IMR-90 (cell line): ENCODE measurements around the gene BCAS3. TPM values are rescaled to one million over a fixed set of nuclear protein-coding genes. Genes with fewer than 3 reads are reported as not detected.
A peak's percentile ranks its signal among the peaks of the same experiment; 100 is the strongest.
"Not testable (repeated sequence)": the region's sequence is repeated elsewhere in the genome, so short reads cannot be mapped to it uniquely, and the experiment has no call there.

ENCODE experiments used
- ATAC-seq: fragments of 200-7000 bp; cut with Tn5 transposase; 2 replicates; pipeline ENCODE4 v1.9.1; 2020; ENCODE audit warnings: low read depth, mild to moderate bottlenecking, moderate library complexity
- BruUV-seq: library from RNA; stranded (reverse); fragments of 400-500 nt; replicated peaks from 2 replicates; lab custom pipeline; 2021; lab: Mats Ljungman, UMichigan
- CTCF ChIA-PET: fragments of 300-600 bp; formaldehyde crosslinking; extraction: SDS; loops from one replicate; lab custom pipeline; 2021; ENCODE audit warnings: antibody characterized with exemption; lab: Yijun Ruan, JAX
- POLR2A ChIA-PET: fragments of 300-600 bp; sonication (Branson Sonifier 250); formaldehyde crosslinking; loops from one replicate; lab custom pipeline; 2022; ENCODE audit warnings: antibody characterized with exemption; ENCODE audit not compliant: unreplicated experiment; lab: Charles Lee
- DNase-seq: peaks from one replicate; pipeline ENCODE4 v3.0.0; 2013
- H2AFZ ChIP-seq: replicated peaks from 2 replicates; pipeline ENCODE3; 2013; ENCODE audit warnings: low read length, mild to moderate bottlenecking; ENCODE audit not compliant: poor library complexity
- H2AK5ac ChIP-seq: 2 replicates; pipeline ENCODE4 v1.6.1; 2013; ENCODE audit warnings: low read depth, low read length, inconsistent platforms
- H2AK9ac ChIP-seq: replicated peaks from 2 replicates; pipeline ENCODE3; 2013; ENCODE audit warnings: mild to moderate bottlenecking, low read depth, low read length, moderate library complexity; ENCODE audit not compliant: poor library complexity
- H2BK120ac ChIP-seq: 2 replicates; pipeline ENCODE4 v1.6.1; 2013; ENCODE audit warnings: low read depth, low read length, inconsistent platforms
- H2BK15ac ChIP-seq: 3 replicates; pipeline ENCODE4 v1.6.1; 2013; ENCODE audit warnings: low read depth, low read length, inconsistent platforms
- H2BK20ac ChIP-seq: 2 replicates; pipeline ENCODE4 v1.6.1; 2013; ENCODE audit warnings: low read depth, mild to moderate bottlenecking, inconsistent platforms, low read length, moderate library complexity
- H2BK5ac ChIP-seq: 2 replicates; pipeline ENCODE4 v1.6.1; 2013; ENCODE audit warnings: mild to moderate bottlenecking, low read depth, low read length, inconsistent platforms; ENCODE audit not compliant: poor library complexity, severe bottlenecking
- H3K14ac ChIP-seq: replicated peaks from 2 replicates; pipeline ENCODE4 v1.6.1; 2013; ENCODE audit warnings: low read depth, low read length, inconsistent platforms
- H3K18ac ChIP-seq: 2 replicates; pipeline ENCODE4 v1.6.1; 2013; ENCODE audit warnings: low read depth, low read length, control low read depth
- H3K23ac ChIP-seq: 2 replicates; pipeline ENCODE4 v1.6.1; 2013; ENCODE audit warnings: low read depth, low read length, inconsistent platforms
- H3K27ac ChIP-seq: 2 replicates; pipeline ENCODE4 v1.5.1; 2013; ENCODE audit warnings: mild to moderate bottlenecking, control low read depth, low read length; ENCODE audit not compliant: insufficient read depth
- H3K27me3 ChIP-seq: 2 replicates; pipeline ENCODE4 v1.6.1; 2013; ENCODE audit warnings: low read length; ENCODE audit not compliant: control insufficient read depth, insufficient read depth
- H3K36me3 ChIP-seq: 2 replicates; pipeline ENCODE4 v1.6.1; 2013; ENCODE audit warnings: low read length, mixed read lengths; ENCODE audit not compliant: control insufficient read depth, insufficient read depth
- H3K4ac ChIP-seq: 2 replicates; pipeline ENCODE4 v1.6.1; 2013; ENCODE audit warnings: low read depth, low read length, inconsistent platforms
- H3K4me1 ChIP-seq: 2 replicates; pipeline ENCODE4 v1.6.1; 2013; ENCODE audit warnings: low read length, mixed read lengths; ENCODE audit not compliant: control insufficient read depth, insufficient read depth
- H3K4me2 ChIP-seq: 2 replicates; pipeline ENCODE4 v1.6.1; 2013; ENCODE audit warnings: low read depth, mild to moderate bottlenecking, control low read depth, low read length, moderate library complexity
- H3K4me3 ChIP-seq: 2 replicates; pipeline ENCODE4 v1.5.1; 2013; ENCODE audit warnings: low read depth, mild to moderate bottlenecking, control low read depth, low read length, moderate library complexity; ENCODE audit not compliant: insufficient read depth
- H3K56ac ChIP-seq: 2 replicates; pipeline ENCODE4 v1.6.1; 2013; ENCODE audit warnings: low read length, inconsistent platforms; ENCODE audit not compliant: insufficient read depth; ENCODE audit errors: extremely low read depth
- H3K79me1 ChIP-seq, 2 experiments: 2 replicates each; pipeline ENCODE4 v1.6.1; 2013; ENCODE audit warnings: low read length in 2 of 2, inconsistent platforms in 1 of 2, low read depth in 1 of 2
- H3K9ac ChIP-seq: 2 replicates; pipeline ENCODE4 v1.6.1; 2013; ENCODE audit warnings: low read depth, low read length, control low read depth
- H3K9me1 ChIP-seq: 2 replicates; pipeline ENCODE4 v1.6.1; 2013; ENCODE audit warnings: low read length, inconsistent platforms; ENCODE audit not compliant: insufficient read depth
- H3K9me3 ChIP-seq: 2 replicates; pipeline ENCODE4 v1.6.1; 2013; ENCODE audit warnings: low read length; ENCODE audit not compliant: control insufficient read depth, insufficient read depth
- H4K20me1 ChIP-seq: 2 replicates; pipeline ENCODE4 v1.6.1; 2013; ENCODE audit warnings: low read length, inconsistent platforms; ENCODE audit not compliant: insufficient read depth
- H4K5ac ChIP-seq: 2 replicates; pipeline ENCODE4 v1.6.1; 2013; ENCODE audit warnings: mild to moderate bottlenecking, low read depth, low read length, control low read depth
- H4K8ac ChIP-seq, 2 experiments: 2 replicates each; pipeline ENCODE4 v1.6.1; 2013; ENCODE audit warnings: low read depth in 2 of 2, low read length in 2 of 2, control low read depth in 1 of 2, inconsistent platforms in 1 of 2
- H4K91ac ChIP-seq: 2 replicates; pipeline ENCODE4 v1.6.1; 2013; ENCODE audit warnings: low read depth, low read length, inconsistent platforms; ENCODE audit not compliant: insufficient read depth
- CEBPB ChIP-seq: IDR thresholded peaks from 2 replicates; pipeline ENCODE4 v1.6.1; 2012; ENCODE audit warnings: low read depth, low read length, improper control_type of control experiment
- CTCF ChIP-seq: conservative IDR thresholded peaks from 2 replicates; pipeline ENCODE4 v1.5.1; 2012; ENCODE audit warnings: mild to moderate bottlenecking, low read depth, low read length, improper control_type of control experiment
- WGBS, 2 experiments: methylation state at CpG; one replicate each; pipeline versions ENCODE4 v1.1.5 to v1.1.7; 2013; ENCODE audit warnings: missing lambda C conversion rate in 2 of 2; ENCODE audit not compliant: insufficient read length in 1 of 2; ENCODE audit errors: extremely low coverage in 2 of 2; 5-methylcytosine and 5-hydroxymethylcytosine counted together
- dilution Hi-C: fragments of 300-500 bp; cut with HindIII; formaldehyde crosslinking; loops from one replicate; pipeline ENCODE4 v1.14.3; 2018; ENCODE audit warnings: low sequenced_read_pairs; ENCODE audit not compliant: unreplicated experiment
- in situ Hi-C: fragments of 300-500 bp; cut with MboI; formaldehyde crosslinking; loops from 3 replicates; pipeline ENCODE4 v1.14.3; 2019; ENCODE audit warnings: low sequenced_read_pairs, inconsistent platforms, mixed read lengths
- intact Hi-C: fragments of 100-400 bp; cut with micrococcal nuclease; formaldehyde crosslinking; loops from 2 replicates; pipeline ENCODE4 v1.10.0; 2022
- polyA plus RNA-seq, 3 experiments: library from polyadenylated mRNA; depleted of rRNA; stranded (reverse); fragments of >200 nt; gene quantifications; 2 replicates each; pipeline ENCODE4 v1.2.3, GENCODE V29; 2012; ENCODE audit warnings: low replicate concordance in 1 of 3
- total RNA-seq: library from RNA; depleted of rRNA; stranded (reverse); fragments of >200 nt; gene quantifications from 2 replicates; pipeline ENCODE4 v1.2.3, GENCODE V29; 2012

The BCAS3 gene
- total and polyA plus RNA-seq, 2 of the 4 experiments (the other 2 are of a cell fraction), result 6.3 to 27.1 TPM

- Histone ChIP-seq H3K27me3 (no peaks in the 10 kb centered on the region), H4K20me1 (no peaks in the 10 kb centered on the region), H3K18ac (no peak overlapping the region), H3K36me3 (no peaks in the 10 kb centered on the region), H2BK20ac (no peak overlapping the region), H3K27ac (no peak overlapping the region), H3K9ac (no peak overlapping the region), H3K4me3 (no peak overlapping the region), H3K4me2 (no peak overlapping the region), H3K9me3 (no peaks in the 10 kb centered on the region; the same call in 1 of the 2 replicates), H2BK15ac (no peak overlapping the region), H2BK120ac (no peak overlapping the region), H2AK9ac (no peak overlapping the region), H3K56ac (no peak overlapping the region), H3K14ac (no peak overlapping the region), H3K23ac (no peak overlapping the region), H4K91ac (no peak overlapping the region), H3K9me1 (no peaks in the 10 kb centered on the region), H4K5ac (no peak overlapping the region), H2AK5ac (no peak overlapping the region; the same call in 1 of the 2 replicates), H2AFZ (no peak overlapping the region), H3K4me1 (no peaks in the 10 kb centered on the region), H3K4ac (no peak overlapping the region), H3K79me1 (no peaks in the 10 kb centered on the region), H2BK5ac (no peak overlapping the region), H4K8ac (no peak overlapping the region)
- CTCF ChIA-PET, result no interaction called here
- intact Hi-C loops, result no loop called here
- DNase-seq (no peak), ATAC-seq (no peak)
- dilution Hi-C loops, result no loop called here
- in situ Hi-C loops, result no loop called here
- POLR2A ChIA-PET, result no interaction called here
- TF ChIP-seq CEBPB (0 out of 2 replicates have a peak, but pooled peaks have one; percentile 27), CTCF (no peak)
- WGBS, 2 experiments, result 100% methylated on average over 2 of the region's 8 CpGs; no CpG with 5 or more reads in 1 of the 2 experiments
- no TSS peak for BruUV-seq
These were observed 76.5 kb downstream of the BCAS3 start for GRCh38 chr17:60754057-60754604.

GRCh38 chr17:60756798-60757197 is 79.1 kb downstream of the BCAS3 start:
- H2BK5ac ChIP-seq, result not testable (repeated sequence)

More at GRCh38 chr17:60756798-60757197, 79.1 kb downstream of the BCAS3 start:
- CTCF ChIA-PET, H3K4me1 ChIP-seq, POLR2A ChIA-PET, dilution Hi-C loops, H2BK120ac ChIP-seq, H4K8ac ChIP-seq, intact Hi-C loops, H3K9me1 ChIP-seq, H2AK5ac ChIP-seq, H3K23ac ChIP-seq, DNase-seq, H3K4me2 ChIP-seq, H3K18ac ChIP-seq, BruUV-seq, H3K9me3 ChIP-seq, H2AFZ ChIP-seq, H2BK15ac ChIP-seq, ATAC-seq, H3K79me1 ChIP-seq, H4K20me1 ChIP-seq, H3K56ac ChIP-seq, H4K91ac ChIP-seq, H3K36me3 ChIP-seq, H3K27ac ChIP-seq, in situ Hi-C loops, H2BK20ac ChIP-seq, H4K5ac ChIP-seq, H2AK9ac ChIP-seq, H3K27me3 ChIP-seq, H3K4me3 ChIP-seq, H3K9ac ChIP-seq, H3K4ac ChIP-seq, H3K14ac ChIP-seq: not testable (repeated sequence)
- 90% methylated on average over 4 of the region's 12 CpGs; no CpG with 5 or more reads in 1 of the 2 experiments for whole genome bisulfite sequencing, 2 experiments
